Measurements from ENCODE around the gene ZNF248.
"Not testable (repeated sequence)": the region's sequence is repeated elsewhere in the genome, so short reads cannot be mapped to it uniquely, and the experiment has no call there.

Gene ZNF248

DNA sequence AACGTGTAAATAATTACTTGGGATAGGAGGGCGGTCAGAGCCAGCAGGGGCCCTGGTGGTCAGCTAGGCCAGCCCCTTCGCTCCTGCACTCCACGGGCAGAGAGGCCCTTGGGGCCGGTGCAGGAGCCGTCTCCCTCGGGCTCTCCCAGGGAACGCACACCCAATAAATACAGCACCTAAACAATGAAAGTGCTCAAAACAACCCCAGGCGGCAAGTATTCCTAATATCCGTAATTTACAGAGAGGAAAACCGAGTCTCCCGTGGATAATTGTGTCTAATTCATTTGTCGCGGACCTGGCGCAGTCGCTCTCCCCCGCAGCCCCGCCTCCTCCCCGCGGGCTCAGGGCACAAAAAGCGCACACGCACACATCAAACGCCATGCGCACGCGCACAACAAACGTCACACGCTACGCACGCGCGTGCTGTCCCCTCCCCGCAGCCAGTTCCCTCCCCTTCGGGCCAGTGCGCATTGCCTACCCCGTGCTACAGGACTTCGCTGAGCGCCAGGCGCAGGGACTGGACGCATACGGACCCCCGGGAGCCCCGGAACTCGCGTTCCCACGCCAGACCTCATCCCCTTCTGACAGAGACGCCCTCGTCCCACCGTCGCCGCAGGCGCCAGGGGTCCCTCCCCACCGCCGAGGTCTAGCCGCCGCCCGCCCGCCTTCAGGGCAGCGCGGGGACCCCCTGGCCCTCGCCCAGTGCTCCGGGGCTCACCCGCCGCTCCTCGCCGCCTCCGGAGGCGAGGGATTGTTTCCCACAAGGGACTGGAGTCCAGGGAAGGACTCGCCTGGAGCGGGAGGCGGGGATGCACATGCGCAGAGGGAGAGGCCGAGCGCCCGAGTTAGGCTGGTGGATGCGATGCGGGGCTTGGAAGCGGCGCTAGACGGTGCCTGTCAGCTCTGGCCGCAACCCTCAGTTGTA lies at the start of gene ZNF248:
ZNF248 (minus strand) TSS at position 324 of the 925 bp plus-strand sequence. CDS start 1,300 bp downstream, outside the sequence.
- DNase-seq = peak; percentile 98

DNA sequence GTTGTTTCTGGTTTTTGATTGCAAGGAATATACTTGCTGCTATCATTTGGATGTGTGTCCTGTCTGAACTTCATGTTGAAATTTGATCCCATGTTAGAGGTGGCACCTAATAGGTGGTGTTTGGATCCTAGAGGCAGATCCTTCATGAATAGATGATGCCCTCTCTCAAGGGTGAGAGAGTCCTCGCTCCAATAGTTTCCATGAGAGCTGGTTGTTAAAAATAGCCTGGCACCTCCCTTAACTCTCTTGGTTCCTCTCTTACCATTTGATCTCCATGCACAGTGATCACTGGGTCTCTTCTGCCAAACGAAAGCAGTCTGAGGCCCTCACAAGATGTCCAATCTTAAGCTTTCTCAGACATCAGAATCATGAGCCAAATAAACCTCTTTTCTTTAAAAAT lies 49.0 kb upstream of the ZNF248 start:
- DNase-seq = no peak

DNA sequence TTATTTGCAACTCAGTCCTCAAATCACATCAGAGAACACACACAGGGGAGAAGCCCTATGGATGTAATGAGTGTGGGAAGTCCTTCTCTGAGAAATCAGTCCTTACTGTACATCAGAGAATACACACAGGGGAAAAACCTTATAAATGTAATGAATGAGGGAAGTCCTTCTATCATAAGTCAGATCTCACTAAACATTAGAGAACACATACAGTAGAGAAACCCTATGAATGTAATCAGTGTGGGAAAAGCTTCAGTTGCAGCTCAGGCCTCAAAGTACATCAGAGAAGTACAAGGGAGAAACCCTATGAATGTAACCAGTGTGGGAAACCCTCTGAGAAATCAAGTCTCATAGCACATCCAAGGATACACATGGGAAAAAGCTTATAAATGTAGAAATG lies 39.0 kb upstream of the ZNF248 start:
- DNase-seq = no peak

DNA sequence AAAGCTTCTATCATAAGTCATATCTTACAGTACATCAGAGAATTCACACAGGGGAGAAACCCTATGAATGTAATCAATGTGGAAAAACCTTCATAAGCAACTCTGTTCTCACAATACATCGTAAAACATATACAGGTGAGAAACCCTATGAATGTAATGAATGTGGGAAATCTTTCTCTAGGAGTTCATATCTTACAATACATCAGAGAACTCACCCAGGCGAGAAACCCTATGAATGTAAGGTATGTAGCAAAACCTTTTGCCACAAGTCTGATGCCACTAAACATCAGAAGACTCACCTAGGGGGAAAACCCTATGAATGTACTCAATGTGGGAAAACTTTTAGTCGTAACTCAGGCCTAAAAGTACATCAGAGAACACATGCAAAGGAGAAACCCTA lies 38.3 kb upstream of the ZNF248 start:
- no peak for DNase-seq

DNA sequence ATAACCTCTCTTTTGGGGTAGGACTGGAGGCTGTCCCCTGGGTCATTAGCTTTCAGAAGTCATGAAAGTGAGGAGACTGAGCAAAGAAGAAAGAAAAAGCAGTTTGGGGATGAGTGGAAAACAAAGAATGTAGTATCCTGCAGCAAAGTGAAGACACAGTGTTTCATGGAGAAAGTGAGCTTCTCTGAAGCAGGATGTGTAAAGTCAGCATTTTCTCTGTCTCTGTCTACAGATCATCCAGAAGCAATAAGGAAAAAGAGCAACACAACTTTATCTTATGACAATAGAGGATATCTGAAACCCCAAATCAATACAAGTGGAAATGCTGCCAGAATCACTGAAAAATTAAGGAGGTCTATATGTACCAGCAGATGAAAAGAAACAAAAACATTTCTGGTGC lies 28.4 kb upstream of the ZNF248 start:
- no peak for DNase-seq

DNA sequence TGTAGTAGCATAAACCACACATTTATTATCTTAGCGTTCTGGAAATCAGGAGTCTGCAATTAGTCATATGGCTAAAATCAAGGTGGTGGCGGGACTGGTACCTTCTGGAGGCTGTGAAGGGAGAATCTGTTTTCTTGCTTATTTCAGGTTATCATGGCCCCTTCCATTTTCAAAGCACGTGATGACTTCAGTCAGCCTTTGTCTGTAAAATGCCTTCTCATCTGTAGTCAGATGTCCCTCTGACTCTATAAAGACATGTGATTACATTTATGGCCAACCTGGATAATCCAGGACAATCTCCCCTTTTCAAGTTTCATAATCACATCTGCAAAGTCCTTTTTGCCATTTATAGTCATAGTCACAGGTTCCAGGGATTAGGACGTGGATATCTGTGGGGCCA lies 15.5 kb upstream of the ZNF248 start:
- no peak for DNase-seq

DNA sequence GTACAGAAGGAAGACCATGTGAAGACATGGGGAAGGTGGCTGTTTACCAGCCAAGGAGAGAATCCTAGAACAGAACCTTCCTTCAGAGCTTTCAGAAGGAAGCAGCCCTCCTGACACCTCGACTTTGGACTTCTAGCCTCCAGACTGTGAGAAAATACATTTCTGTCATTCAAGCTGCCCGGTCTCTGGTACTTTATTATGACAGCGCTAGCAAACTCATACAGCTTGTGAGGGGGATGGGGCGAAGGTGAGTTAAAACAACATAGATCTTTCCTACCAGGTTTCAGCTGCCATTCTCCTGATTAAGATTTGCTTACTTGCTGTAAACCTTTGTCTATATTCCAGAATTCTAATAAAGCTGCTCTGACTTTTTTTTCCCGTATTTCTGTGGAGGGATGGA lies 14.9 kb upstream of the ZNF248 start:
- DNase-seq = no peak

DNA sequence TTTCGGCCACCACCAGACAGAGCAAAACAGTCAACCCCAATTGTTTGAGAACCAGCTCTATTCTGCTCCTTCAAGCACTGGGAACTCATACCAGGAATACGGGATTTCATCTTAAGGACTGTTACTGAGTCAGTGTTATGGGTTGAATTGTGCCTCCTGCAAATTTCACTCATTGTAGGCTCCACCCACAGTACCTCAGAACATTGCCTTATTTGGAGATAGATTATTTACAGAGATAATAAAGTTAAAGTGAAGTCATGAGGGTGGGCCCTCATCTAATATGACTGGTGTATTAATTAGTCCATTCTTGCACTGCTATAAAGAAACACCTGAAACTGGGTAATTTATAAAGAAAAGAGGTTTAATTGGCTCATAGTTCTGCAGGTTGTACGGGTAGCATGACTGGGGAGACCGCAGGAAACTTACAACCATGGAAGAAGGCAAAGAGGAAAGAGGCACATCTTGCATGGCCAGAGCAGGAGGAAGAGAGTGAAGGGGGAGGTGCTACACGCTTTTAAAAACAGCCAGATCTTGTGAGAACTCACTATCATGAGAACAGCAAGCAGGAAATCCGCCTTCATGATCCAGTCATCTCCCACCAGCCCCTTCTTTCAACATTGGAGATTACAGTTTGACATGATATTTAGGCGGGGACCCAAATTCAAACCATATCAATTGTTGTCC lies 14.3 kb upstream of the ZNF248 start:
- DNase-seq = no peak

DNA sequence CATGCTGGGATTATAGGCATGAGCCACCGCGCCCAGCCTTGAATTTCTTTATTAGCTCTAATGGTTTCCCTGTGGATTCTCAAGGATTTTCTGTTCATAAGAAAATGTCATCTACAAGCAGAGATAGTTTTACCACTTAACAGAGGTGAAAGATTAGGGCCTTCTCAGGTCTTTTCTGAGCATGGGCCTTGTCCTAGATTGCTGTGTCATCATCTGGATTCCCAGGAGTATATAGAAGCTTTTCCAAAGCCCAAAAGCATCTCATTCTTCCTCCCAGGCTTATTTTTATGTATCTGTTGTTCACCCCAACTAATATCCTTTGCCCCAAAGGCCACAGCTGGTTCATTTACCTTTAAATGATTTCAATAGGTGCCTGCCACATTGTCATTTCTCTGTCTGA lies 13.7 kb upstream of the ZNF248 start:
- no peak for DNase-seq

DNA sequence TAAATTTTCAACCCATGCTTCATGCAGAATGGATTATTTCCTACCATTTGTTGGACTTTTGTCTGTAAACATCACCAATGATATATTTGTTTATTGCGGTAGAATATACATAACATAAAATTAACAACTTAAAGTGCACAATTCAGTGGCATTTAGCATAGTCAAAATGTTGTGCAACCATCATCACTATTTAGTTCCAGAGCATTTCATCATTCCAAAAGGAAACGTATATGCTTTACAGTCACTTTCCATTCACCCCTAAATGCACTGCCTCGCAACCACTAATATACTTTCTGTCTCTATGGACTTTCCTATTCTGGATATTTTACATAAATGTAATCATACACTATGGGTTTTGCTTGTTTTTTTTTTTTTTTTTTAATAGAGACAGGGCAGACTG lies 11.4 kb upstream of the ZNF248 start:
- no peak for DNase-seq

DNA sequence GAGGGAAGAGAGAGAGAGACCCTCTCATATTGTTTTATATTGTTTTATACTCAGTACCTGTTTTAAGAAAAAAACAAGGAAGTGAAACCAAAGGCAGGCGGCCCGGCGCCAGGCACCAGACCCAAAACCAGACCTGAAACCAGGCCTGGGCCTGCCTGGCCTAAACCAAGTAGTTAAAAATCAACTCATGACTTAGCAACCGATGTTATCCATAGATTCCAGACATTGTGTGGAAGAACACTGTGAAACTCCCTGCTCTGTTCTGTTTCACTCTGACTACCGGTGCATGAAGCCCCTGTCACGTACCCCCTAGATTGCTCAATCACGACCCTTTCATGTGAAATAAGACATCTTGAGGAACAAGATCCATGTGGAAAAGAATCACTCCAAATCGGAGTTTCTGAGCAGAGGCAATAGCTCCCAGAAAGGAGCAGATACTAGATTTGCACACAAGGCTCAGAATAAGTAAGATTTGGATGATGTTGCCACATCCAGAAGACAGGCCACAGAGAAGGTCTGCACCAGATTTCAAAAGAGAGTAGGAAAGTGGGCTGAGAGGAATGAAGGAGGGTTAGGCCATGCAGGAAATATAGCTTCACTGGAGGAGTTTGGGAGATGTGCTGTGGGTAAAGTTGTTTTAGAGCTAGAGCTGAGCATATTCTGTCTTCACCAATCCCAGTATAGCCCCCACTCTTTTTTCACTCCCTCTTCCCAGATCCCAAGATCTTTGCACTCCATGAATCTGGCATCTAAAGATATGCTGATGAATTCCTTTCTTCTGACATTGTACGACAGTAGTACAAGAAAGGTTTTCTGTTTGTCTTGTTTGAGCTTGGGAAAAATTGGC lies 8.8 kb upstream of the ZNF248 start:
- DNase-seq = no peak

DNA sequence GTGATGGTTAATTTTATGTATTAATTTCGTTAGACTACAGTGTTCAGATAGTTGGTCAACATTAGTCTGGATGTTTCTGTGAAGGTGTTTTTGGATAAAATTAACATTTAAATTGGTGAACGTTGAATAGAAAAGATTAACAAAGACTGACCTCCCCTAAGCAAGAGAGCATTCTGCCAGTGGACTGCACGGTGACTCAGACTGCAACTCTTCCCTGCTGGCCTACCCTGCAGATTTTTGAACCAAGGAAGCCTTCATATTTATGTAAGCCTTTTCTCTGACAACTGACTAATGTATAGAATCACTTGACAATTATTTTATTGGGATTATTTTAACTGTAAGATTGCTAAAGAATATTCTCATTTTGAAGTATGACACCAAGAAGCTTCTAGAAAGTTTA lies 7.9 kb upstream of the ZNF248 start:
- no peak for DNase-seq

DNA sequence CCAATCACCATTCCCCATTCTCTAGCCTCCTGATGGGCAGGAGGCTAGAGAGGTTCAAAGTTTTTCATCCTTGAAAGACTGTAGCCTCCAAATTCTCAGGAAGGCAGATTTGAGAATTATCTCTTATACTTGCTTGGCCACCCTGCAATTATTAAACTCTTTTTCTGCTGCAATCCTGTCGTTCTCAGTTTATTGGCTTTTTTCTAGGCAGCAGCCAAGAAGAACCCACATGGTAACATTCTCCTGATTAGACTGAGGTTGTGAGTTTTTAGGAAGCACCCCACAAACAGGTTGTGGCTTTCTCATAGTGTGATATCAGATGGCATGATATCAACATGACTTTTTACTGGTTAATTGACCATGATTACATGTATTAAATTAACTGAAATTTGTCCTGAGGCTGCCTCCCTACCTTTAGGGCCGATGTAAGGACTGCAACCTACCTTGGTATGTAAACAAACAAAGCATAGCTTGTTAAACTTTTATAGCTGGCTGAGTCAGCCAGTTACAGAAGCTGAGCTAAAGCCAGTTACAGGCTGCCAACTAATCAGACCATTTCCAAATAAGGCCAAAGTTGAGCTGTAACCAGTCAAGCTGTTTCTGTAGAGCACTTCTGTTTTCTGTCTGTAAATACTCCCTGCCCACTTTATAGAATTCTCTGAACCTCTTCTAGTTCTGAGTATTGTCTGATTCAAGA lies 3.2 kb upstream of the ZNF248 start:
- peak; percentile 39 for DNase-seq

DNA sequence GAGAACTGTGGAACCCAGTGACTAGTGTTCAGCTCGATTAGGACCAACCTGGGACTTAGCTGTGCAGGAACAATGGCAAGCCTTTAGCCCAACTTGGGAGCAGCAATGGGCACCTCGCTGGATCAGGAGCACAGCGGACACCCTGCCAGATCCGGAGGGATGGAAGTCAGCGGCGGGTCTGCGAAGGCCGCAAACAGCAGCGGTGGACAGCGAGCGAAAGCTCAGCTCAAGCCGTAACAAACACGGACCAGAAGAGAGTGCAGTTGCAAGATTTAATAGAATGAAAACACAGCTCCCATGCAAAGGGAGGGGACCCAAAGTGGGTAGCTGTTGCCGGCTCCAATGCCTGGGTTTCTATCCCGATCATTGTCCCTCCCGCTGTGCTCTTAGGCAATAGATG lies 1.9 kb upstream of the ZNF248 start:
- DNase-seq = not testable (repeated sequence)

DNA sequence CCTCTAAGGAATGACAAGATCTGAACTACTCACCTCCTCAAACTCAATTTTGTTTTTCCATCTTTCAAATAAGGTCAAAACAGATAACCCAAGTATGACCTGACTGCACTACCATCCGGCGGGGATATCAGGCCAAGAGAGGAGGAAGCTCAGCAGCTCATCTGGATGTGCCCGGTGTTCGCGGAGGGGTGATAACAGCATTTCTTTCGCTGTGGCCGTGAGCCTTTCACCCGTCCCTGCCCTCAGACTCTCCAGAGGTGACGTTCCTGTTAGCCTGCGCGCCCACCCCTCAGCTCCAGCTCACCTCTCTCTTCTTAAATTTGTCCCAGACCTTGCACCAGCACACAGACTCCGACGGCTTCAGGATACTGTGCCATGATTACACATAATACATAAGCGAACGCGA lies 526 bp downstream of the ZNF248 start:
- DNase-seq = peak; percentile 75

DNA sequence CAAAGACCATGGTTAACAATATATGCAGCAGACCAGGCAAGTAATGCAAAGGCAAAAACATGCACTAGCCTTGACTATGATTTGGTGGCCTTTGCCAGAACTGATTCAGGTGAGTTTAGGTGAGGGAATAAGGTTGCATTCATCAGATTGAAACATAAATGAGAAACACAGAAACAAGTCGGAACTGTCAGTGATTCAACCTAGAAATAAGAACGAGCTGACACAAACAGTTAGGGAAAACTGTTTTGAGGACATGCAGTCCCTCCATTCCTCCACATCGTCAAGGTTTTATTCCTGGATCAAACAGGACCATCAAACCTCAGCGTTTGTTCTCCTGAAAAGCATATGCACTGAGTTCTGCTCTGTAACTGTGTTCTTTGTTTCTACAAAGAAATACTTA lies 1.8 kb downstream of the ZNF248 start:
- no peak for DNase-seq

DNA sequence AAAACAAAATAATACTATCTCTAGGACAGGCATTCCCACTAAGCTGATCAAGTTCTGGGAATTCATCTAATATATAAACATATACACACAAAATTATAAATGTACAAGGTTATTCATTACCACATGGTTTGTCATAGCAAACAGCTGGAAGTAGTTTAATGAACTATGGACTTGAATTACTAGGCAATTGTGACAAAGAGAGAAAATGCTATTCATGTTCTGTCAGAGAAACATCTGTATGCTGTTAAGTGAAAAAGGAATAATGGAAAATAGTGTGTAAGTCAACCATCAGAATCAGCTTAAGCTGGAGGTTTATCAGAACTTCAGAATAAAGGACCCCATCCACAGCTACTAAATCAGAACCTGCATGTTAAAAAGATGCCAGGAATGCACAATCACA lies 2.8 kb downstream of the ZNF248 start:
- no peak for DNase-seq

DNA sequence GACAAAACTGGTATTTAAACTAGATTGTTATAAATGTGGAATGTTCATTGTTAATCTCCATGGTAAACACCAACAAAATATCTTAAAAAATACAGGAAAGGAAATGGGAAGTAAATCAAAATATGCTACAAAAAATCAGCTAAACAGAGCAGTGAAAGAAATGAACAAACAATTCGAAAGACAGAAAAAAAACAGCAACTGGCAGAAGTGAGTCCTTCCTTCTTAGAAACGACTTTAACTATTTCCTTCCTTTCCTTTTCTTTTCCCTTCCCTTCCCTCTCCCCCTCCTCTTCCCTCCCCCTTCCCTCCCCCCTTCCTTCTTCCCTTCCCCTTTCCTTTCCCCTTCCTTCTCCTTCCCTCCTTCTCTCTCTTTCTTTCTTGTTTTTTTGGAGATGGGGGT lies 12.8 kb downstream of the ZNF248 start:
- no peak for DNase-seq

DNA sequence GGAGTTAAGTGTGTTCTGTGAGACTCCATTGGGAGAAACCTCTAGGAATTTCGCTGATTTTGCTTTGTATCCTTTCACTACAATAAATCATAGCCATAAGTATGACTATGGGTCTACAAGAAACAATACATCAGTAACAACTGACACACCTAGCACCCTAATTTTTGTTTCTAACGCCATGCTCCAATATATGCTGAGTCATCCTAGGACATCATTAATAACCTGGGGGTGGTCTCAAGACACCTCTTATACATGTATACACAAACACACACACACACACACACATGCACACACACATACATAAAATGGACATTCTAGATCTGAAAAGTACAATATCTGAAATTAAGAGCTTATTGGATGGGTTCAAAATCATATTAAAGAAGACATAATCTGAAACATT lies 18.2 kb downstream of the ZNF248 start:
- DNase-seq = no peak

DNA sequence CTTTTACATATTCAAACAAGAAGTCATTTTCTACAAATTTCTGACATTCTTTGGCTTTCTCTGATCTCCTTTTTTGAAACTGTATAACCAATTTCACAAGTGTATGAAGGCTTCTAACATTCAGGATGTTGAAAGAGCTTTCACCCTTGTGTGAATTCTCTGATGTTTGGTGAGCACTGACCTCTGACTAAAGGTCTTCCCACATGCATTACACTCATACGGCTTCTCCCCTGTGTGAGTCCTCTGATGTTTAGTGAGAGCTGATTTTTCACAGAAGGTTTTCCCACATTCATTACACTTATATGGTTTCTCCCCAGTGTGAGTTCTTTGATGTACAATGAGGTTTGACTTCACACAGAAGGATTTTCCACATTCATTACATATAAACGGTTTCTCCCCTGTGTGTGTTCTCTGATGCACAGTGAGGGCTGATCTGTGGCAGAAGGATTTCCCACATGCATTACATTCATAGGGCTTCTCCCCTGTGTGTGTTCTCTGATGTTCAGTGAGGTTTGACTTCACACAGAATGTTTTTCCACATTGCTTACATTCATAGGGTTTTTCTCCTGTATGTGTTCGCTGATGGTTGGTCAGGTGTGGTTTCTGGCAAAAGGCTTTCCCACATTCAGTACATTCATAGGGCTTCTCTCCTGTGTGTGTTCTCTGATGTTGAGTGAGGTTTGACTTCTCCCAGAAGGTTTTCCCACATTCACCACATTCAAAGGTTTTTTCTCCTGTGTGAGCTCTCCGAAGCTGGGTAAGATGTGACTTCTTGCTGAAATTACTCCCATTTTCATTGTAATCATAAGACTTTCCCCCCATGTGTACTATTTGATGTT lies 25.7 kb downstream of the ZNF248 start:
- DNase-seq = no peak

DNA sequence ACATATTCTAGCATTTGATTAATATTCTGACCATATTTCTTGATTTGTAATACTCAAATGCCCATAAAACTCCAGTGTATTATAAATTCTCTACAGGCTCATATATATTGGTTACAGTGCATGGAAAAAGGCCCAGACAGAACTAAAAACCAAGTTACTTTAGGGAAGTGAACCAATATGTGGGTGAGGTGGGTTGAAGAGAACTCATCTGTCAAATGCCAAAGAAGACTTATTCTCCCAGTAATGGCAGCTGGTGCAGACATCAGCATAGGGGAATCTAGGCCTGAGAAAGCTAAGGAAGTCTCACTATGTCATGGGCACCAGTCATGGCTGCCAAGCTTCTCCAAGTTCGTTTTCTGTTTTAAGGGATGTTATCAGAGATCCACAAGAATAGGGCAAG lies 30.6 kb downstream of the ZNF248 start:
- DNase-seq = no peak

DNA sequence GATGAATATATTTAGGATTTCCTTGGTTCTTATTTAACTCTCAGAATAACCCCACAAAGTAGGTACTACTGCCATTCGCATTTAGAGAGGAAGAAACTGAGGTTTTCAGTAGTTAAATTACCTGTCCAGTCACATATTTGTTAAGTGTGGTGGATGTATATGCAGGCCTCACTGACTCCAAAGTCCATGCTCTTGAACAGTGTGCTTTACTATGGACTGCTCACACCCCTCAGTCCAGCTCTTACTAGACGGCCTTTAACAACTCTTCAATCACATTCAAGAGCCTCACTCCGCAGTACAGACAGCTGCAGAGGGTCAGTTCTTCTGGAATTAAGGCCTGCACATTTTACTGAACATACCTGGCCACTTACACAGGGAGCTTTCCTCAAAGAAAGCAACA lies 36.2 kb downstream of the ZNF248 start:
- no peak for DNase-seq
